HL-60/S4 (cell line): ENCODE measurements around the gene OPCML.

ENCODE experiments used
- in situ Hi-C: fragments of 300-500 bp; cut with MboI; formaldehyde crosslinking; loops from 2 replicates; pipeline ENCODE4 v1.14.3; 2022; ENCODE audit warnings: low sequenced_read_pairs

Gene OPCML

GRCh38 chr11:133366147-133366546 lies 166.2 kb downstream of the OPCML start:
- in situ Hi-C loops: no loop called here

- in situ Hi-C loops: no loop called here
Observed at GRCh38 chr11:133362916-133363315, 169.4 kb downstream of the OPCML start.

GRCh38 chr11:133362156-133362555 lies 170.1 kb downstream of the OPCML start:
- in situ Hi-C loops: no loop called here

GRCh38 chr11:133361689-133361994 lies 170.7 kb downstream of the OPCML start:
- in situ Hi-C loops: no loop called here

GRCh38 chr11:133360860-133361688 lies 171.2 kb downstream of the OPCML start:
- in situ Hi-C loops: no loop called here

GRCh38 chr11:133355095-133355494 lies 177.2 kb downstream of the OPCML start:
- in situ Hi-C loops: no loop called here

GRCh38 chr11:133354069-133354468 lies 178.2 kb downstream of the OPCML start:
- in situ Hi-C loops: no loop called here

- in situ Hi-C loops: no loop called here
Observed at GRCh38 chr11:133350045-133350444, 182.3 kb downstream of the OPCML start.

GRCh38 chr11:133347988-133348387 lies 184.3 kb downstream of the OPCML start:
- in situ Hi-C loops: no loop called here

GRCh38 chr11:133346137-133346536 lies 186.2 kb downstream of the OPCML start:
- in situ Hi-C loops: no loop called here

GRCh38 chr11:133343951-133344350 lies 188.3 kb downstream of the OPCML start:
- in situ Hi-C loops: no loop called here

GRCh38 chr11:133339495-133340140 lies 192.7 kb downstream of the OPCML start:
- in situ Hi-C loops: no loop called here

- in situ Hi-C loops: no loop called here
Observed at GRCh38 chr11:133338588-133338987, 193.7 kb downstream of the OPCML start.

GRCh38 chr11:133337951-133338418 lies 194.3 kb downstream of the OPCML start:
- in situ Hi-C loops: no loop called here

GRCh38 chr11:133337193-133337592 lies 195.1 kb downstream of the OPCML start:
- in situ Hi-C loops: no loop called here

- in situ Hi-C loops: no loop called here
Observed at GRCh38 chr11:133331031-133331430, 201.3 kb downstream of the OPCML start.

- in situ Hi-C loops: no loop called here
Observed at GRCh38 chr11:133326849-133327248, 205.5 kb downstream of the OPCML start.

- in situ Hi-C loops: no loop called here
Observed at GRCh38 chr11:133326332-133326731, 206.0 kb downstream of the OPCML start.

GRCh38 chr11:133325711-133326110 lies 206.6 kb downstream of the OPCML start:
- in situ Hi-C loops: no loop called here

GRCh38 chr11:133323354-133323753 lies 208.9 kb downstream of the OPCML start:
- in situ Hi-C loops: no loop called here

GRCh38 chr11:133318221-133318620 lies 214.1 kb downstream of the OPCML start:
- in situ Hi-C loops: no loop called here

GRCh38 chr11:133311230-133311629 lies 221.1 kb downstream of the OPCML start:
- in situ Hi-C loops: no loop called here
